Neural cell (in vitro differentiated cells): ENCODE measurements around the gene BCAS1. TPM values are rescaled to one million over a fixed set of nuclear protein-coding genes. Genes with fewer than 3 reads are reported as not detected.

Source experiments
- H2AFZ ChIP-seq: fragments of 200-600, 300-800 bp; sonication (generic), shearing (Covaris generic); 2 replicates; pipeline ENCODE4 v1.6.0; 2014; ENCODE audit warnings: low read depth, mild to moderate bottlenecking, antibody characterized with exemption, low read length, moderate library complexity
- H3F3A ChIP-seq: fragments of 200-600 bp; shearing (Covaris generic); 2 replicates; pipeline ENCODE4 v1.6.1; 2016; ENCODE audit warnings: mild to moderate bottlenecking, moderate library complexity, mixed read lengths, antibody characterized with exemption, low read length; ENCODE audit not compliant: insufficient read depth, poor library complexity, severe bottlenecking
- H3K27ac ChIP-seq: fragments of 200-600, 300-800 bp; sonication (generic), shearing (Covaris generic); 2 replicates; pipeline ENCODE4 v1.5.1; 2014; ENCODE audit warnings: mild to moderate bottlenecking, low read length, moderate library complexity
- H3K27me3 ChIP-seq: fragments of 300-800, 200-600 bp; sonication (generic), shearing (Covaris generic); 2 replicates; pipeline ENCODE4 v1.6.0; 2014; ENCODE audit warnings: mild to moderate bottlenecking, low read depth, low read length, moderate library complexity; ENCODE audit not compliant: insufficient read depth
- H3K36me3 ChIP-seq: fragments of 300-800, 200-600 bp; sonication (generic), shearing (Covaris generic); 2 replicates; pipeline ENCODE4 v1.5.1; 2014; ENCODE audit warnings: mild to moderate bottlenecking, antibody characterized with exemption, low read length, moderate library complexity; ENCODE audit not compliant: insufficient read depth
- H3K4me2 ChIP-seq: fragments of 300-800, 200-600 bp; sonication (generic), shearing (Covaris generic); 2 replicates; pipeline ENCODE4 v1.6.0; 2014; ENCODE audit warnings: mild to moderate bottlenecking, low read length
- H3K4me3 ChIP-seq: fragments of 300-800, 200-600 bp; sonication (generic), shearing (Covaris generic); 2 replicates; pipeline ENCODE4 v1.5.1; 2014; ENCODE audit warnings: mild to moderate bottlenecking, low read length, moderate library complexity
- H3K79me2 ChIP-seq: fragments of 200-600 bp; shearing (Covaris generic); replicated peaks from 2 replicates; pipeline ENCODE4 v1.6.0; 2014; ENCODE audit warnings: mild to moderate bottlenecking, low read length, moderate library complexity; ENCODE audit not compliant: insufficient read depth
- H3K9ac ChIP-seq: fragments of 300-800, 200-600 bp; sonication (generic), shearing (Covaris generic); 2 replicates; pipeline ENCODE4 v1.6.1; 2016; ENCODE audit warnings: mild to moderate bottlenecking, low read length, mixed read lengths
- H3K9me2 ChIP-seq: fragments of 200-600 bp; shearing (Covaris generic); 2 replicates; pipeline ENCODE4 v1.6.1; 2016; ENCODE audit warnings: mild to moderate bottlenecking, low read length, mixed read lengths; ENCODE audit not compliant: insufficient read depth
- H3K9me3 ChIP-seq: fragments of 200-600, 300-800 bp; sonication (generic), shearing (Covaris generic); 2 replicates; pipeline ENCODE4 v1.6.1; 2016; ENCODE audit warnings: mild to moderate bottlenecking, mixed run types, low read length, moderate library complexity, mixed read lengths
- H4K20me1 ChIP-seq: fragments of 200-600 bp; shearing (Covaris generic); 2 replicates; pipeline ENCODE4 v1.6.1; 2016; ENCODE audit warnings: mild to moderate bottlenecking, mixed run types; ENCODE audit not compliant: insufficient read depth
- EP300 ChIP-seq: fragments of 450-650 bp; conservative IDR thresholded peaks from 2 replicates; pipeline ENCODE4 v1.6.1; 2014; ENCODE audit warnings: antibody characterized with exemption, mild to moderate bottlenecking, moderate library complexity; ENCODE audit not compliant: poor library complexity, severe bottlenecking
- EZH2 ChIP-seq: fragments of 200-600, 300-800 bp; shearing (Covaris generic), sonication (generic); IDR thresholded peaks from 2 replicates; pipeline ENCODE4 v1.6.1; 2014; ENCODE audit warnings: antibody characterized with exemption, low read length, borderline replicate concordance, mild to moderate bottlenecking; ENCODE audit not compliant: insufficient read depth, poor library complexity, severe bottlenecking
- MXI1 ChIP-seq: fragments of 450-650 bp; conservative IDR thresholded peaks from 2 replicates; pipeline ENCODE4 v1.6.1; 2014; ENCODE audit warnings: antibody characterized with exemption, mild to moderate bottlenecking; ENCODE audit not compliant: poor library complexity, severe bottlenecking
- POLR2AphosphoS5 ChIP-seq: IDR thresholded peaks from 2 replicates; pipeline ENCODE4 v1.6.1; 2012
- RAD21 ChIP-seq: fragments of 450-650 bp; conservative IDR thresholded peaks from 2 replicates; pipeline ENCODE4 v1.6.1; 2014; ENCODE audit warnings: antibody characterized with exemption, mild to moderate bottlenecking, moderate library complexity
- SMC3 ChIP-seq: fragments of 450-650 bp; conservative IDR thresholded peaks from 2 replicates; pipeline ENCODE4 v1.6.1; 2014; ENCODE audit warnings: antibody characterized with exemption, mild to moderate bottlenecking, moderate library complexity; ENCODE audit not compliant: poor library complexity
- TAF1 ChIP-seq: IDR thresholded peaks from 2 replicates; pipeline ENCODE4 v1.6.1; 2012; ENCODE audit warnings: low read depth
- polyA plus RNA-seq: library from polyadenylated mRNA; depleted of rRNA; stranded (reverse); fragments of >200 nt; gene quantifications from 2 replicates; pipeline ENCODE4 v1.2.3, GENCODE V29; 2014
- TF ChIP-seq, protein P1 (sequence below): IDR thresholded peaks from 2 replicates; pipeline ENCODE4 v1.6.1; 2012; ENCODE audit warnings: borderline replicate concordance
- TF ChIP-seq, protein P2 (sequence below): fragments of 450-650 bp; IDR thresholded peaks from 2 replicates; pipeline ENCODE4 v1.5.1; 2014; ENCODE audit warnings: antibody characterized with exemption, mild to moderate bottlenecking, moderate library complexity; ENCODE audit not compliant: poor library complexity, severe bottlenecking

The BCAS1 gene
- polyA plus RNA-seq, 1 donor from 2014 or later, result not detected

DNA sequence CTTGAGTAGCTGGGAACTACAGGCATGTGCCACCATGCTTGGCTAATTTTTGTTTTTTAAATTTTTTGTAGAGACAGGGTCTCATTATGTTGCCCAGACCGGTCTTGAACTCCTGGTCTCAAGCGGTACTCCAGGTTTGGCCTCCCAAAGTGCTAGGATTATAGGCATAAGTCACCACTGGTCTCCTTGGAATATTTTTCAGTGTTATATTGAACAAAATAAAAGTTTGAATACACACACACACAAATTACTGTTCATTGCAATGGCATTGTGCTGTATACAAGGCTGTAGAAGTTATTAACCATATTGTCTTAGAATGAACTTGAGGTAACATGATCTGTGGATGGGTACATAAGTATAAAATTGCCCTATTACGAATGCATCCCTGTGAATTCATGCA lies 166.1 kb downstream of the BCAS1 start:
- H3K27ac ChIP-seq, result no peak overlapping the region
- H3K36me3 ChIP-seq, result no peaks in the 10 kb centered on the region
- no peak overlapping the region for H3K4me3 ChIP-seq
- no peaks in the 10 kb centered on the region for H3F3A ChIP-seq
- no peaks in the 10 kb centered on the region for H3K27me3 ChIP-seq
- no peaks in the 10 kb centered on the region for H3K9me2 ChIP-seq
- no peak overlapping the region for H2AFZ ChIP-seq
- H3K9ac ChIP-seq, result no peak overlapping the region
- no peak overlapping the region for H3K4me2 ChIP-seq
- H4K20me1 ChIP-seq, result no peaks in the 10 kb centered on the region
- no peaks in the 10 kb centered on the region for H3K9me3 ChIP-seq
- TF ChIP-seq SMC3 (no peak), POLR2AphosphoS5 (no peak)
- TF ChIP-seq, protein P1, sequence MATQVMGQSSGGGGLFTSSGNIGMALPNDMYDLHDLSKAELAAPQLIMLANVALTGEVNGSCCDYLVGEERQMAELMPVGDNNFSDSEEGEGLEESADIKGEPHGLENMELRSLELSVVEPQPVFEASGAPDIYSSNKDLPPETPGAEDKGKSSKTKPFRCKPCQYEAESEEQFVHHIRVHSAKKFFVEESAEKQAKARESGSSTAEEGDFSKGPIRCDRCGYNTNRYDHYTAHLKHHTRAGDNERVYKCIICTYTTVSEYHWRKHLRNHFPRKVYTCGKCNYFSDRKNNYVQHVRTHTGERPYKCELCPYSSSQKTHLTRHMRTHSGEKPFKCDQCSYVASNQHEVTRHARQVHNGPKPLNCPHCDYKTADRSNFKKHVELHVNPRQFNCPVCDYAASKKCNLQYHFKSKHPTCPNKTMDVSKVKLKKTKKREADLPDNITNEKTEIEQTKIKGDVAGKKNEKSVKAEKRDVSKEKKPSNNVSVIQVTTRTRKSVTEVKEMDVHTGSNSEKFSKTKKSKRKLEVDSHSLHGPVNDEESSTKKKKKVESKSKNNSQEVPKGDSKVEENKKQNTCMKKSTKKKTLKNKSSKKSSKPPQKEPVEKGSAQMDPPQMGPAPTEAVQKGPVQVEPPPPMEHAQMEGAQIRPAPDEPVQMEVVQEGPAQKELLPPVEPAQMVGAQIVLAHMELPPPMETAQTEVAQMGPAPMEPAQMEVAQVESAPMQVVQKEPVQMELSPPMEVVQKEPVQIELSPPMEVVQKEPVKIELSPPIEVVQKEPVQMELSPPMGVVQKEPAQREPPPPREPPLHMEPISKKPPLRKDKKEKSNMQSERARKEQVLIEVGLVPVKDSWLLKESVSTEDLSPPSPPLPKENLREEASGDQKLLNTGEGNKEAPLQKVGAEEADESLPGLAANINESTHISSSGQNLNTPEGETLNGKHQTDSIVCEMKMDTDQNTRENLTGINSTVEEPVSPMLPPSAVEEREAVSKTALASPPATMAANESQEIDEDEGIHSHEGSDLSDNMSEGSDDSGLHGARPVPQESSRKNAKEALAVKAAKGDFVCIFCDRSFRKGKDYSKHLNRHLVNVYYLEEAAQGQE, result no peak
- H3K79me2 ChIP-seq, result no peaks in the 10 kb centered on the region

DNA sequence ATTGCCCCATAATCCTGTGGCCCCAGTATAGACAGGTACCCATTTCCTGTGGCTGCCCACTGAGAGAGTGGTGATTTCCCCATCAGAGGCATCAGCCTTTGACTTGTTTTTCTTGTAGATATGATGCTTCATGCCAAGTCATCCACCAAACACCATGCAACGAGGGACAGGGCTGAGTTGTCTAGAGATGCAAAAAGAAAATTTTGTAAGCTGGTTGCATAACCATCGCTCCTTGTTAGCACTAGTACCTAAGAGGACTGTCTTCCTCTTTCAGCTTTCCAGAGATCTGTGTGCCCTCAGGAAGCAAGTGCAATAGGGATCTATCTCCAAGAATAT lies 166.8 kb downstream of the BCAS1 start:
- Histone ChIP-seq H3K27ac (no peak overlapping the region), H2AFZ (no peak overlapping the region), H3K9me3 (no peaks in the 10 kb centered on the region), H3K4me3 (no peak overlapping the region), H3K9ac (no peak overlapping the region), H3K9me2 (no peaks in the 10 kb centered on the region), H3F3A (no peaks in the 10 kb centered on the region), H3K27me3 (no peaks in the 10 kb centered on the region), H3K36me3 (no peaks in the 10 kb centered on the region), H3K79me2 (no peaks in the 10 kb centered on the region), H3K4me2 (no peak overlapping the region), H4K20me1 (no peaks in the 10 kb centered on the region)
- TF ChIP-seq, protein P1, result no peak
- TF ChIP-seq TAF1 (no peak), RAD21 (no peak), EP300 (no peak), EZH2 (no peak), MXI1 (no peak), SMC3 (no peak), POLR2AphosphoS5 (no peak)
- TF ChIP-seq, protein P2, sequence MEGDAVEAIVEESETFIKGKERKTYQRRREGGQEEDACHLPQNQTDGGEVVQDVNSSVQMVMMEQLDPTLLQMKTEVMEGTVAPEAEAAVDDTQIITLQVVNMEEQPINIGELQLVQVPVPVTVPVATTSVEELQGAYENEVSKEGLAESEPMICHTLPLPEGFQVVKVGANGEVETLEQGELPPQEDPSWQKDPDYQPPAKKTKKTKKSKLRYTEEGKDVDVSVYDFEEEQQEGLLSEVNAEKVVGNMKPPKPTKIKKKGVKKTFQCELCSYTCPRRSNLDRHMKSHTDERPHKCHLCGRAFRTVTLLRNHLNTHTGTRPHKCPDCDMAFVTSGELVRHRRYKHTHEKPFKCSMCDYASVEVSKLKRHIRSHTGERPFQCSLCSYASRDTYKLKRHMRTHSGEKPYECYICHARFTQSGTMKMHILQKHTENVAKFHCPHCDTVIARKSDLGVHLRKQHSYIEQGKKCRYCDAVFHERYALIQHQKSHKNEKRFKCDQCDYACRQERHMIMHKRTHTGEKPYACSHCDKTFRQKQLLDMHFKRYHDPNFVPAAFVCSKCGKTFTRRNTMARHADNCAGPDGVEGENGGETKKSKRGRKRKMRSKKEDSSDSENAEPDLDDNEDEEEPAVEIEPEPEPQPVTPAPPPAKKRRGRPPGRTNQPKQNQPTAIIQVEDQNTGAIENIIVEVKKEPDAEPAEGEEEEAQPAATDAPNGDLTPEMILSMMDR, result no peak
